DOHH2 (cell line): ENCODE measurements around the gene MDN1.

Source experiments
- H3F3A ChIP-seq: fragments of 200-600 bp; sonication (generic), shearing (Covaris generic); 2 replicates; pipeline ENCODE4 v1.6.0; 2016; ENCODE audit warnings: antibody characterized with exemption, mild to moderate bottlenecking; ENCODE audit not compliant: control insufficient read depth, insufficient read depth
- H3K27ac ChIP-seq: fragments of 200-600 bp; sonication (generic); 2 replicates; pipeline ENCODE4 v1.5.1; 2014; ENCODE audit warnings: low read depth, mild to moderate bottlenecking, low read length, moderate library complexity
- H3K27me3 ChIP-seq: fragments of 200-600 bp; sonication (generic); 2 replicates; pipeline ENCODE4 v1.6.1; 2014; ENCODE audit warnings: mild to moderate bottlenecking, low read length, mixed read lengths; ENCODE audit not compliant: control insufficient read depth
- H3K36me3 ChIP-seq: fragments of 200-600 bp; sonication (generic); 2 replicates; pipeline ENCODE4 v1.6.1; 2014; ENCODE audit warnings: mild to moderate bottlenecking, low read length, moderate library complexity, mixed read lengths; ENCODE audit not compliant: control insufficient read depth
- H3K4me1 ChIP-seq: fragments of 200-600 bp; sonication (generic); 2 replicates; pipeline ENCODE4 v1.6.1; 2014; ENCODE audit warnings: mild to moderate bottlenecking, low read length, mixed read lengths; ENCODE audit not compliant: control insufficient read depth
- H3K4me2 ChIP-seq: fragments of 200-600 bp; sonication (generic); 2 replicates; pipeline ENCODE4 v1.6.0; 2014; ENCODE audit warnings: mild to moderate bottlenecking, low read length, moderate library complexity
- H3K4me3 ChIP-seq: fragments of 200-600 bp; sonication (generic); 2 replicates; pipeline ENCODE4 v1.5.1; 2014; ENCODE audit warnings: mild to moderate bottlenecking, low read length, mixed read lengths
- H3K79me2 ChIP-seq: fragments of 200-600 bp; sonication (generic); 2 replicates; pipeline ENCODE4 v1.6.1; 2014; ENCODE audit warnings: mild to moderate bottlenecking, low read length, mixed read lengths; ENCODE audit not compliant: control insufficient read depth
- H3K9me2 ChIP-seq: fragments of 200-600 bp; sonication (generic); replicated peaks from 2 replicates; pipeline ENCODE4 v1.6.1; 2014; ENCODE audit warnings: mild to moderate bottlenecking, low read length, mixed read lengths; ENCODE audit not compliant: control insufficient read depth
- H3K9me3 ChIP-seq: fragments of 200-600 bp; sonication (generic); 2 replicates; pipeline ENCODE4 v1.6.1; 2014; ENCODE audit warnings: antibody characterized with exemption, low read length, mixed read lengths; ENCODE audit not compliant: control insufficient read depth, insufficient read depth
- H4K20me1 ChIP-seq: fragments of 200-600 bp; sonication (generic); 2 replicates; pipeline ENCODE4 v1.6.0; 2014; ENCODE audit warnings: low read depth, mild to moderate bottlenecking, antibody characterized with exemption, low read length, moderate library complexity; ENCODE audit not compliant: control insufficient read depth, insufficient read depth
- CTCF ChIP-seq: fragments of 200-600 bp; sonication (generic); IDR thresholded peaks from one replicate; pipeline ENCODE4 v1.5.1; 2014; ENCODE audit warnings: antibody characterized with exemption, mild to moderate bottlenecking, low read depth, low read length; ENCODE audit not compliant: poor library complexity, severe bottlenecking
- EZH2phosphoT487 ChIP-seq: fragments of 200-600 bp; sonication (generic); IDR thresholded peaks from 2 replicates; pipeline ENCODE4 v1.6.1; 2017; ENCODE audit warnings: borderline replicate concordance, mild to moderate bottlenecking, antibody characterized with exemption, low read length, moderate library complexity, mixed read lengths

Gene MDN1

GRCh38 chr6:89702349-89702748, 117.2 kb downstream of the MDN1 start:
- H3K27ac ChIP-seq, result no peak overlapping the region
- H3F3A ChIP-seq, result no peaks in the 10 kb centered on the region
- H3K27me3 ChIP-seq, result no peaks in the 10 kb centered on the region
- no peaks in the 10 kb centered on the region for H3K79me2 ChIP-seq
- H3K4me2 ChIP-seq, result no peak overlapping the region
- H3K4me3 ChIP-seq, result no peak overlapping the region
- TF ChIP-seq EZH2phosphoT487, result no peak
- TF ChIP-seq CTCF, result no peak
- H3K4me1 ChIP-seq, result no peaks in the 10 kb centered on the region
- no peaks in the 10 kb centered on the region for H3K9me2 ChIP-seq
- peaks cover 87% of the 10 kb centered on the region for H3K36me3 ChIP-seq
- H3K9me3 ChIP-seq, result no peaks in the 10 kb centered on the region
- H4K20me1 ChIP-seq, result no peaks in the 10 kb centered on the region

GRCh38 chr6:89695667-89696066, 123.9 kb downstream of the MDN1 start:
- Histone ChIP-seq H3K9me3 (no peaks in the 10 kb centered on the region), H3F3A (no peaks in the 10 kb centered on the region), H3K27me3 (no peaks in the 10 kb centered on the region), H3K27ac (no peak overlapping the region), H4K20me1 (peaks cover under 1% of the 10 kb centered on the region; the same call in 1 of the 2 replicates), H3K4me1 (peaks cover 5% of the 10 kb centered on the region; the same call in 1 of the 2 replicates), H3K79me2 (no peaks in the 10 kb centered on the region), H3K4me3 (no peak overlapping the region), H3K9me2 (no peaks in the 10 kb centered on the region), H3K4me2 (no peak overlapping the region), H3K36me3 (peaks cover 92% of the 10 kb centered on the region)
- TF ChIP-seq CTCF, result no peak
- TF ChIP-seq EZH2phosphoT487, result no peak

GRCh38 chr6:89694428-89694827, 125.2 kb downstream of the MDN1 start:
- H3K36me3 ChIP-seq, result peaks cover 91% of the 10 kb centered on the region
- H3F3A ChIP-seq, result peaks cover 1% of the 10 kb centered on the region; the same call in 1 of the 2 replicates
- H3K4me1 ChIP-seq, result peaks cover 5% of the 10 kb centered on the region; the same call in 1 of the 2 replicates
- H3K9me2 ChIP-seq, result no peaks in the 10 kb centered on the region
- H4K20me1 ChIP-seq, result peaks cover 3% of the 10 kb centered on the region; the same call in 1 of the 2 replicates
- H3K27ac ChIP-seq, result no peak overlapping the region
- H3K27me3 ChIP-seq, result no peaks in the 10 kb centered on the region
- no peaks in the 10 kb centered on the region for H3K79me2 ChIP-seq
- no peak overlapping the region for H3K4me3 ChIP-seq
- TF ChIP-seq CTCF, result no peak
- no peak overlapping the region for H3K4me2 ChIP-seq
- H3K9me3 ChIP-seq, result no peaks in the 10 kb centered on the region
